Measurements from ENCODE around the gene MGMT.

GRCh38 chr10:129770286-129770685, 303.2 kb downstream of the MGMT start:
- no peak for TF ChIP-seq CTCF (conservative IDR thresholded peaks at IDR 0.05; ENCODE audit: low read depth in 2 of 2)
- no peak for TF ChIP-seq POLR2AphosphoS5 (IDR thresholded peaks at IDR 0.05; ENCODE audit: low read depth)
- TF ChIP-seq EZH2phosphoT487 (IDR thresholded peaks at IDR 0.05; ENCODE audit: unreplicated experiment), result no peak
- no peak for TF ChIP-seq NANOG (IDR thresholded peaks at IDR 0.05; ENCODE audit: borderline replicate concordance)
- TF ChIP-seq ZNF114 (CRISPR knock-in tag; IDR thresholded peaks at IDR 0.05), result no peak
- no peak for TF ChIP-seq STAT1 (IDR thresholded peaks at IDR 0.05; ENCODE audit: unreplicated experiment)
- no peak for TF ChIP-seq EZH2 (IDR thresholded peaks at IDR 0.05; ENCODE audit: low read depth, unreplicated experiment)
- TF ChIP-seq JUNB (IDR thresholded peaks at IDR 0.05; ENCODE audit: unreplicated experiment), result no peak
- TF ChIP-seq CREB1 (CRISPR knock-in tag; IDR thresholded peaks at IDR 0.05; ENCODE audit: low read depth), result no peak
- TF ChIP-seq REST (IDR thresholded peaks at IDR 0.05; ENCODE audit: unreplicated experiment), result no peak
- no peak for TF ChIP-seq ETS1 (IDR thresholded peaks at IDR 0.05)
- no peak for TF ChIP-seq ZNF331 (CRISPR knock-in tag; IDR thresholded peaks at IDR 0.05; ENCODE audit: low read depth)
